HG03103 (cell line): ENCODE data around the gene OTP.
"Not testable (repeated sequence)": the region's sequence is repeated elsewhere in the genome, so short reads cannot be mapped to it uniquely, and the experiment has no call there.

Source experiments
- ATAC-seq: cut with Tn5 transposase; IDR thresholded peaks from one replicate; pipeline ENCODE4 v1.9.1; 2021; ENCODE audit warnings: low read depth; ENCODE audit not compliant: unreplicated experiment

Gene OTP

GRCh38 chr5:77616920-77617319 lies 21.6 kb downstream of the OTP start:
- ATAC-seq = no peak

- not testable (repeated sequence) for ATAC-seq
These were observed 29.6 kb downstream of the OTP start for GRCh38 chr5:77608927-77609326.

GRCh38 chr5:77607324-77607723 lies 31.2 kb downstream of the OTP start:
- no peak for ATAC-seq

- ATAC-seq = no peak
These were observed 32.2 kb downstream of the OTP start for GRCh38 chr5:77606279-77606678.

- no peak for ATAC-seq
These were observed 38.8 kb downstream of the OTP start for GRCh38 chr5:77599679-77600078.

GRCh38 chr5:77590347-77590746 lies 48.2 kb downstream of the OTP start:
- peak; percentile 54 for ATAC-seq

GRCh38 chr5:77588175-77588574 lies 50.3 kb downstream of the OTP start:
- no peak for ATAC-seq

- ATAC-seq = no peak
These were observed 52.4 kb downstream of the OTP start for GRCh38 chr5:77586101-77586500.

- not testable (repeated sequence) for ATAC-seq
These were observed 56.4 kb downstream of the OTP start for GRCh38 chr5:77582143-77582542.
